HepG2 (cell line): Measurements from ENCODE around the gene EID3. TPM values are rescaled to one million over a fixed set of nuclear protein-coding genes. Genes with fewer than 3 reads are reported as not detected.

Experiments
- ATAC-seq: fragments of 200-7000 bp; cut with Tn5 transposase; 3 replicates; pipeline ENCODE4 v1.9.1; 2020; ENCODE audit warnings: mild to moderate bottlenecking, moderate library complexity
- BruUV-seq: library from RNA; stranded (reverse); fragments of 400-500 nt; replicated peaks from 2 replicates; lab custom pipeline; 2021; lab: Mats Ljungman, UMichigan
- CTCF ChIA-PET: fragments of 300-600 bp; formaldehyde crosslinking; extraction: SDS; loops from one replicate; lab custom pipeline; 2021; ENCODE audit warnings: low total read pairs, inconsistent platforms, low intra/inter-chr PET ratio; lab: Yijun Ruan, JAX
- POLR2A ChIA-PET: fragments of 350-600 bp; sonication (Branson Sonifier 250); formaldehyde crosslinking; loops from one replicate; lab custom pipeline; 2020; ENCODE audit warnings: antibody characterized with exemption, inconsistent platforms; lab: Yijun Ruan, JAX
- DNase-seq: peaks from one replicate; pipeline ENCODE4 v3.0.0-alpha.2; 2015; ENCODE audit warnings: low spot score
- FAIRE-seq: peaks from 3 replicates; lab custom pipeline; 2011; peaks lifted over from hg19 to GRCh38; lab: Jason Lieb, UNC
- H2AFZ ChIP-seq: one replicate; pipeline ENCODE4 v1.6.1; 2011; ENCODE audit warnings: low read length, inconsistent platforms
- H3K27ac ChIP-seq: fragments of 300-600 bp; 3 replicates; pipeline ENCODE4 v1.8.0; 2011; ENCODE audit warnings: mixed run types, mild to moderate bottlenecking, mixed read lengths, low read length, inconsistent platforms; ENCODE audit not compliant: insufficient read depth; ENCODE audit errors: extremely low read length
- H3K27me3 ChIP-seq, 2 experiments: fragments of 200-600 bp in 1 of 2; 2 replicates in 1 of 2; 3 replicates in 1 of 2; pipeline versions ENCODE4 v1.6.0 to v1.8.0; 2011; ENCODE audit warnings: low read length in 2 of 2, mild to moderate bottlenecking in 2 of 2, moderate library complexity in 2 of 2, inconsistent platforms in 1 of 2; ENCODE audit not compliant: insufficient read depth in 2 of 2, control insufficient read depth in 1 of 2
- H3K36me3 ChIP-seq, 2 experiments: fragments of 200-600 bp in 1 of 2; replicated peaks in 1 of 2; 2 replicates in 1 of 2; 3 replicates in 1 of 2; pipeline versions ENCODE4 v1.5.1 to v1.8.0; 2011; ENCODE audit warnings: low read length in 2 of 2, inconsistent platforms in 1 of 2; ENCODE audit not compliant: insufficient read depth in 2 of 2, control insufficient read depth in 1 of 2
- H3K4me1 ChIP-seq: 2 replicates; pipeline ENCODE4 v1.5.1; 2012; ENCODE audit warnings: low read length, inconsistent platforms; ENCODE audit not compliant: insufficient read depth
- H3K4me2 ChIP-seq: 2 replicates; pipeline ENCODE4 v1.6.0; 2011; ENCODE audit warnings: low read depth, low read length, inconsistent platforms
- H3K4me3 ChIP-seq, 3 experiments: fragments of 200-600 bp in 1 of 3; sonication (generic), shearing (Covaris generic) in 1 of 3; replicated peaks in 1 of 3; 2 replicates each; pipeline ENCODE4 v1.5.1; 2011 to 2016; ENCODE audit warnings: low read length in 3 of 3, inconsistent platforms in 2 of 3, low read depth in 2 of 3, mild to moderate bottlenecking in 2 of 3, control low read depth in 1 of 3, mixed read lengths in 1 of 3; ENCODE audit not compliant: insufficient read depth in 1 of 3
- H3K79me2 ChIP-seq: one replicate; pipeline ENCODE4 v1.6.1; 2011; ENCODE audit warnings: low read length, inconsistent platforms; ENCODE audit not compliant: insufficient read depth
- H3K9ac ChIP-seq: 2 replicates; pipeline ENCODE4 v1.6.0; 2011; ENCODE audit warnings: mild to moderate bottlenecking, low read depth, low read length, inconsistent platforms; ENCODE audit not compliant: insufficient read depth
- H3K9me3 ChIP-seq: 2 replicates; pipeline ENCODE4 v1.5.1; 2012; ENCODE audit warnings: mild to moderate bottlenecking, low read length
- H4K20me1 ChIP-seq: 2 replicates; pipeline ENCODE4 v1.6.0; 2011; ENCODE audit warnings: inconsistent platforms, mild to moderate bottlenecking, low read length, moderate library complexity; ENCODE audit not compliant: insufficient read depth
- EEA1 ChIP-seq: sonication (generic); formaldehyde crosslinking; IDR thresholded peaks from 2 replicates; pipeline ENCODE4 v1.5.1; 2020; ENCODE audit warnings: mild to moderate bottlenecking, missing genetic modification reagents, borderline replicate concordance
- POLR2AphosphoS2 ChIP-seq: IDR thresholded peaks from 2 replicates; pipeline ENCODE4 v1.6.1; 2011; ENCODE audit warnings: low read depth, low read length, improper control_type of control experiment
- RBM22 ChIP-seq: fragments of 200-400 bp; formaldehyde crosslinking; optimal IDR thresholded peaks from 2 replicates; pipeline ENCODE3; 2017; ENCODE audit warnings: mild to moderate bottlenecking, low read length, moderate library complexity
- REPIN1 ChIP-seq: sonication (generic); formaldehyde crosslinking; IDR thresholded peaks from 2 replicates; pipeline ENCODE4 v1.8.0; 2022; ENCODE audit warnings: missing genetic modification reagents, low read depth, mild to moderate bottlenecking, borderline replicate concordance
- WGBS: methylation state at CpG from one replicate; pipeline ENCODE4 v1.1.6; 2017; ENCODE audit warnings: low lambda C conversion rate; 5-methylcytosine and 5-hydroxymethylcytosine counted together
- in situ Hi-C: cut with HindIII; loops from 2 replicates; pipeline ENCODE4 v1.10.0; 2017; ENCODE audit warnings: low pct_unique_long_range_greater_than_20kb; ENCODE audit not compliant: extremely low pct_ligation_motif_present
- intact Hi-C: fragments of 100-400 bp; cut with micrococcal nuclease; formaldehyde crosslinking; loops from one replicate; pipeline ENCODE4 v1.10.0; 2022; ENCODE audit not compliant: unreplicated experiment
- polyA plus RNA-seq, 8 experiments: library from polyadenylated mRNA; depleted of rRNA in 3 of 8; stranded (reverse) in 7 of 8; unstranded in 1 of 8; fragments of >200 nt; fragmentation: Illumina TruSeq in 4 of 8; extraction: Trizol in 4 of 8; gene quantifications; 2 replicates each; pipeline versions ENCODE4 v1.2.1 to v1.2.3, GENCODE V29; 2011 to 2016; ENCODE audit warnings: low read depth in 4 of 8, missing spikeins in 1 of 8, mixed read lengths in 1 of 8; ENCODE audit not compliant: insufficient read depth in 1 of 8
- total RNA-seq, 5 experiments: library from RNA; depleted of rRNA; stranded (reverse); fragments of >200 nt; fragmentation: Illumina TruSeq; extraction: Trizol; gene quantifications; 2 replicates each; pipeline ENCODE4 v1.2.3, GENCODE V29; 2016; ENCODE audit warnings: low read depth in 1 of 5

The EID3 gene
- total and polyA plus RNA-seq, 2 of the 13 experiments (the other 11 are each of a cell fraction or from before 2014, with no cell fraction given), result 0.38 to 4.5 TPM

GRCh38 chr12:104351057-104351983 is 47.8 kb downstream of the EID3 start:
- Histone ChIP-seq H3K4me1 (peaks cover 6% of the 10 kb centered on the region; the same call in 1 of the 2 replicates), H3K9ac (no peak overlapping the region), H3K27ac (no peak overlapping the region), H2AFZ (no peak overlapping the region), H3K9me3 (no peaks in the 10 kb centered on the region), H3K4me3 (no peak overlapping the region), H3K79me2 (no peaks in the 10 kb centered on the region), H3K4me2 (no peak overlapping the region), H3K27me3 (no peaks in the 10 kb centered on the region), H4K20me1 (peaks cover 6% of the 10 kb centered on the region; the same call in 1 of the 2 replicates), H3K36me3 (peaks cover 14 to 50% of the 10 kb centered on the region in 2 experiments)
- CTCF ChIA-PET, result no interaction called here
- DNase-seq (no peak), FAIRE-seq (no peak), ATAC-seq (peak; percentile 16)
- BruUV-seq, result no TSS peak
- TF ChIP-seq RBM22 (peak; percentile 94), EEA1 (CRISPR knock-in tag) (no peak)
- POLR2A ChIA-PET, result no interaction called here
- in situ Hi-C loops (no loop called here), intact Hi-C loops (no loop called here)
- WGBS, result 97% methylated on average over 4 of the region's 4 CpGs

GRCh38 chr12:104352106-104352713 is 48.7 kb downstream of the EID3 start:
- no peak overlapping the region for H3K9ac ChIP-seq
- H3K9me3 ChIP-seq, result no peaks in the 10 kb centered on the region
- BruUV-seq, result no TSS peak
- peaks cover 14 to 44% of the 10 kb centered on the region in 2 experiments for H3K36me3 ChIP-seq
- in situ Hi-C loops, result no loop called here
- FAIRE-seq, result no peak
- no peak overlapping the region for H2AFZ ChIP-seq
- TF ChIP-seq REPIN1 (CRISPR knock-in tag), result no peak
- TF ChIP-seq RBM22, result peak; percentile 97
- TF ChIP-seq POLR2AphosphoS2, result peak; percentile 61; the same call in 1 of the 2 replicates
- TF ChIP-seq, all 625 proteins: peak for 2
- Histone ChIP-seq H3K27me3 (no peaks in the 10 kb centered on the region), H3K4me1 (peaks cover 6% of the 10 kb centered on the region; the same call in 1 of the 2 replicates), H3K4me3 (no peak overlapping the region), H3K79me2 (no peaks in the 10 kb centered on the region), H3K27ac (no peak overlapping the region), H3K4me2 (no peak overlapping the region), H4K20me1 (peaks cover 6% of the 10 kb centered on the region; the same call in 1 of the 2 replicates)
- intact Hi-C loops, result no loop called here
- 86% methylated on average over 3 of the region's 3 CpGs for WGBS
- DNase-seq (no peak), ATAC-seq (no peak)
- ChIA-PET POLR2A (no interaction called here), CTCF (no interaction called here)
